Measurements from ENCODE around the gene JAKMIP2.
A peak's percentile ranks its signal among the peaks of the same experiment; 100 is the strongest.

The JAKMIP2 gene

GRCh38 chr5:147801461-147801860 lies 18.9 kb upstream of the JAKMIP2 start:
- Histone ChIP-seq H3K4me2 (ENCODE audit: low read length) (no peak overlapping the region), H3K27ac (no peak overlapping the region), H3K9me3 (ENCODE audit: control insufficient read depth, low read length) (no peaks in the 10 kb centered on the region), H3K4me1 (peaks cover 16% of the 10 kb centered on the region), H3K36me3 (ENCODE audit: control insufficient read depth, insufficient read depth, low read length) (no peaks in the 10 kb centered on the region), H2AFZ (no peak overlapping the region), H3K9ac (no peak overlapping the region), H3K27me3 (ENCODE audit: control insufficient read depth, insufficient read depth, low read length) (no peaks in the 10 kb centered on the region), H3K79me2 (no peaks in the 10 kb centered on the region), H3K4me3 (ENCODE audit: low read depth, low read length) (no peak overlapping the region)
- TF ChIP-seq, protein P1, sequence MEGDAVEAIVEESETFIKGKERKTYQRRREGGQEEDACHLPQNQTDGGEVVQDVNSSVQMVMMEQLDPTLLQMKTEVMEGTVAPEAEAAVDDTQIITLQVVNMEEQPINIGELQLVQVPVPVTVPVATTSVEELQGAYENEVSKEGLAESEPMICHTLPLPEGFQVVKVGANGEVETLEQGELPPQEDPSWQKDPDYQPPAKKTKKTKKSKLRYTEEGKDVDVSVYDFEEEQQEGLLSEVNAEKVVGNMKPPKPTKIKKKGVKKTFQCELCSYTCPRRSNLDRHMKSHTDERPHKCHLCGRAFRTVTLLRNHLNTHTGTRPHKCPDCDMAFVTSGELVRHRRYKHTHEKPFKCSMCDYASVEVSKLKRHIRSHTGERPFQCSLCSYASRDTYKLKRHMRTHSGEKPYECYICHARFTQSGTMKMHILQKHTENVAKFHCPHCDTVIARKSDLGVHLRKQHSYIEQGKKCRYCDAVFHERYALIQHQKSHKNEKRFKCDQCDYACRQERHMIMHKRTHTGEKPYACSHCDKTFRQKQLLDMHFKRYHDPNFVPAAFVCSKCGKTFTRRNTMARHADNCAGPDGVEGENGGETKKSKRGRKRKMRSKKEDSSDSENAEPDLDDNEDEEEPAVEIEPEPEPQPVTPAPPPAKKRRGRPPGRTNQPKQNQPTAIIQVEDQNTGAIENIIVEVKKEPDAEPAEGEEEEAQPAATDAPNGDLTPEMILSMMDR (IDR thresholded peaks at IDR 0.05): no peak

DNA sequence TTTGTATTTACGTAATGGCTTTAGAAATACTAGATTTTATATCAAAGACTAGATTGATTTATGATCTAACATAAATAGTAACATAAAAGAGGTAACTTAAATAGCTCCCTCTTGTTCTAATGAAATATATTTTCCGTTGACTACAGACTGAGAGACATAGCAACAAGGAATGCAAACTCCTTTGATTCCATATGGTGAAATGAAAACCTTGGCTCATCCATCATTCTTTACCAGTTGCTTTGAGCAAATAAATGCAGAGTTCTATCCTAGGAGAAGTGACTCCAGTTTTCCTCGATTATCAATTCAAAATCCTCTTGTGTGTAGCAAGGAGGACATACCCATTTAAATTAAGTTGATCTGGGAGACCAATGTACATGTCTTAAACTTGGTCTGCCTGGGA lies 18.0 kb upstream of the JAKMIP2 start:
- Histone ChIP-seq H3K36me3 (ENCODE audit: control insufficient read depth, insufficient read depth, low read length) (no peaks in the 10 kb centered on the region), H3K27ac (no peak overlapping the region), H3K79me2 (no peaks in the 10 kb centered on the region), H3K9ac (no peak overlapping the region), H3K4me1 (peaks cover 16% of the 10 kb centered on the region), H3K4me3 (ENCODE audit: low read depth, low read length) (no peak overlapping the region), H3K4me2 (ENCODE audit: low read length) (peak overlapping the region; percentile 33), H3K9me3 (ENCODE audit: control insufficient read depth, low read length) (no peaks in the 10 kb centered on the region), H2AFZ (no peak overlapping the region), H3K27me3 (ENCODE audit: control insufficient read depth, insufficient read depth, low read length) (no peaks in the 10 kb centered on the region)
- TF ChIP-seq, protein P1 (IDR thresholded peaks at IDR 0.05): no peak

GRCh38 chr5:147796556-147797308 lies 14.2 kb upstream of the JAKMIP2 start:
- H3K36me3 ChIP-seq (ENCODE audit: control insufficient read depth, insufficient read depth, low read length): no peaks in the 10 kb centered on the region
- H3K79me2 ChIP-seq: no peaks in the 10 kb centered on the region
- H3K4me1 ChIP-seq: peaks cover 7% of the 10 kb centered on the region
- no peak overlapping the region for H3K4me2 ChIP-seq (ENCODE audit: low read length)
- no peak overlapping the region for H2AFZ ChIP-seq
- no peak overlapping the region for H3K9ac ChIP-seq
- no peaks in the 10 kb centered on the region for H3K27me3 ChIP-seq (ENCODE audit: control insufficient read depth, insufficient read depth, low read length)
- H3K9me3 ChIP-seq (ENCODE audit: control insufficient read depth, low read length): no peaks in the 10 kb centered on the region
- TF ChIP-seq, protein P1 (IDR thresholded peaks at IDR 0.05): no peak
- H3K4me3 ChIP-seq (ENCODE audit: low read depth, low read length): no peak overlapping the region
- no peak overlapping the region for H3K27ac ChIP-seq

GRCh38 chr5:147791181-147791580 lies 8.7 kb upstream of the JAKMIP2 start:
- no peak overlapping the region for H3K4me2 ChIP-seq (ENCODE audit: low read length)
- no peaks in the 10 kb centered on the region for H3K9me3 ChIP-seq (ENCODE audit: control insufficient read depth, low read length)
- H3K27me3 ChIP-seq (ENCODE audit: control insufficient read depth, insufficient read depth, low read length): no peaks in the 10 kb centered on the region
- no peaks in the 10 kb centered on the region for H3K36me3 ChIP-seq (ENCODE audit: control insufficient read depth, insufficient read depth, low read length)
- no peak overlapping the region for H3K27ac ChIP-seq
- no peak overlapping the region for H3K9ac ChIP-seq
- no peaks in the 10 kb centered on the region for H3K79me2 ChIP-seq
- H3K4me1 ChIP-seq: no peaks in the 10 kb centered on the region
- TF ChIP-seq, protein P1 (IDR thresholded peaks at IDR 0.05): no peak
- H3K4me3 ChIP-seq (ENCODE audit: low read depth, low read length): no peak overlapping the region
- no peak overlapping the region for H2AFZ ChIP-seq

- Histone ChIP-seq H3K36me3 (ENCODE audit: control insufficient read depth, insufficient read depth, low read length) (no peaks in the 10 kb centered on the region), H3K9ac (no peak overlapping the region), H3K9me3 (ENCODE audit: control insufficient read depth, low read length) (no peaks in the 10 kb centered on the region), H3K27me3 (ENCODE audit: control insufficient read depth, insufficient read depth, low read length) (no peaks in the 10 kb centered on the region), H3K27ac (no peak overlapping the region), H3K4me1 (no peaks in the 10 kb centered on the region), H2AFZ (peak overlapping the region; percentile 14), H3K4me3 (ENCODE audit: low read depth, low read length) (no peak overlapping the region), H3K79me2 (no peaks in the 10 kb centered on the region), H3K4me2 (ENCODE audit: low read length) (no peak overlapping the region)
- TF ChIP-seq, protein P1 (IDR thresholded peaks at IDR 0.05): no peak
Observed at GRCh38 chr5:147789820-147790219, 7.3 kb upstream of the JAKMIP2 start.
